Coronary artery (tissue), 2 donors: ENCODE data around the gene AFF2.

Experiments
- DNase-seq: peaks from one replicate; pipeline ENCODE4 v3.0.0-alpha.2; 2017; ENCODE audit warnings: low spot score
- H3K27ac ChIP-seq, 2 donors: fragments of 200-600 bp; sonication (generic); one replicate each; pipeline ENCODE4 v1.5.1; 2016 to 2019
- H3K4me3 ChIP-seq: fragments of 200-600 bp; sonication (generic); 2 replicates; pipeline ENCODE4 v1.5.1; 2016; ENCODE audit warnings: mild to moderate bottlenecking, moderate library complexity
- CTCF ChIP-seq: fragments of 200-600 bp; sonication (generic); IDR thresholded peaks from one replicate; pipeline ENCODE4 v1.5.1; 2019; ENCODE audit warnings: antibody characterized with exemption

Gene AFF2

GRCh38 chrX:148995661-148996060 is 495.2 kb downstream of the AFF2 start:
- Histone ChIP-seq H3K27ac (no peak overlapping the region), H3K4me3 (no peak overlapping the region)
- no peak for DNase-seq
- TF ChIP-seq CTCF: no peak

- Histone ChIP-seq H3K27ac (no peak overlapping the region), H3K4me3 (no peak overlapping the region)
- no peak for DNase-seq
- no peak for TF ChIP-seq CTCF
Observed at GRCh38 chrX:149002320-149002719, 501.9 kb downstream of the AFF2 start.

- DNase-seq: no peak
- no peak for TF ChIP-seq CTCF
- H3K4me3 ChIP-seq: no peak overlapping the region
Observed at GRCh38 chrX:149003863-149004660, 503.6 kb downstream of the AFF2 start.

GRCh38 chrX:149004936-149005335 is 504.5 kb downstream of the AFF2 start:
- no peak for TF ChIP-seq CTCF
- no peak overlapping the region for H3K4me3 ChIP-seq
- no peak overlapping the region for H3K27ac ChIP-seq
- no peak for DNase-seq

More at GRCh38 chrX:149003863-149004660, 503.6 kb downstream of the AFF2 start:
- H3K27ac ChIP-seq: no peak overlapping the region

GRCh38 chrX:149006235-149006634 is 505.8 kb downstream of the AFF2 start:
- TF ChIP-seq CTCF: no peak
- Histone ChIP-seq H3K4me3 (no peak overlapping the region), H3K27ac (no peak overlapping the region)
- DNase-seq: no peak

GRCh38 chrX:149007423-149007822 is 507.0 kb downstream of the AFF2 start:
- no peak for TF ChIP-seq CTCF
- Histone ChIP-seq H3K4me3 (no peak overlapping the region), H3K27ac (no peak overlapping the region)
- no peak for DNase-seq
